ENCODE results near the gene MGRN1.

Gene MGRN1

GRCh38 chr16:4693296-4693955 lies 68.8 kb downstream of the MGRN1 start, which contains the start of gene NUDT16L1:
TSS of gene NUDT16L1 (plus strand) at chr16:4693562. CDS start at chr16:4693727, 165 bp downstream.
- CTCF ChIA-PET, result interaction anchor here (0.6 to 1.3 kb wide), 3 partner anchors 22 to 200 kb away, joined by 3 to 4 read pairs (median 3); no protein-coding TSS in a partner anchor
- Histone ChIP-seq H3K9me3 (ENCODE audit: control insufficient read depth, insufficient read depth, low read depth, low read length) (no peaks in the 10 kb centered on the region), H3K27ac (ENCODE audit: extremely low read depth, low read depth, low read length) (peak within 1 kb of the TSS; percentile 79; the same call in 1 of the 2 replicates), H3K4me1 (ENCODE audit: control insufficient read depth, insufficient read depth, low read length) (peaks cover 4% of the 10 kb centered on the region; the same call in 1 of the 2 replicates), H3K4me3 (ENCODE audit: low read depth, low read length) (peak within 1 kb of the TSS; percentile 89), H3K36me3 (ENCODE audit: control insufficient read depth in 2 of 2, insufficient read depth in 1 of 2, low read length in 2 of 2) (peaks cover 0 to 47% of the 10 kb centered on the region in 2 experiments; a peak in 1 of 3 replicates)
- POLR2A ChIA-PET, result interaction anchor here (0.6 to 2.2 kb wide), 8 partner anchors 17 to 236 kb away, joined by 3 to 8 read pairs (median 4); partner anchors contain the start of genes ANKS3, DNAAF8 and ROGDI
- TF ChIP-seq PRDM1 (tag by site-specific recombination; IDR thresholded peaks at IDR 0.05) (no peak), ZBTB20 (tag by site-specific recombination; IDR thresholded peaks at IDR 0.05) (no peak), ZNF654 (tag by site-specific recombination; IDR thresholded peaks at IDR 0.05; ENCODE audit: low read depth) (no peak), ZNF704 (tag by site-specific recombination; IDR thresholded peaks at IDR 0.05) (no peak), ZNF211 (tag by site-specific recombination; IDR thresholded peaks at IDR 0.05; ENCODE audit: low read depth) (no peak), ZNF529 (tag by site-specific recombination; IDR thresholded peaks at IDR 0.05; ENCODE audit: insufficient replicate concordance) (no peak), ZNF169 (tag by site-specific recombination; IDR thresholded peaks at IDR 0.05) (no peak), ZNF274 (IDR thresholded peaks at IDR 0.05; ENCODE audit: low read length) (no peak), ZNF274 (tag by site-specific recombination; IDR thresholded peaks at IDR 0.05; ENCODE audit: borderline replicate concordance) (no peak), ZNF133 (tag by site-specific recombination; IDR thresholded peaks at IDR 0.05) (no peak), ZNF776 (tag by site-specific recombination; IDR thresholded peaks at IDR 0.05; ENCODE audit: borderline replicate concordance) (no peak), ZBTB21 (tag by site-specific recombination; IDR thresholded peaks at IDR 0.05) (no peak), ZNF426 (tag by site-specific recombination; IDR thresholded peaks at IDR 0.05) (no peak), OVOL3 (tag by site-specific recombination; IDR thresholded peaks at IDR 0.05) (no peak), GLI4 (tag by site-specific recombination; IDR thresholded peaks at IDR 0.05) (no peak), KLF7 (tag by site-specific recombination; IDR thresholded peaks at IDR 0.05; ENCODE audit: borderline replicate concordance) (no peak), ZNF555 (tag by site-specific recombination; conservative IDR thresholded peaks at IDR 0.05) (no peak), GLIS1 (tag by site-specific recombination; IDR thresholded peaks at IDR 0.05) (peak; percentile 20), EGR2 (tag by site-specific recombination; IDR thresholded peaks at IDR 0.05; ENCODE audit: low read depth) (no peak), ZNF292 (tag by site-specific recombination; IDR thresholded peaks at IDR 0.05; ENCODE audit: borderline replicate concordance, low read depth) (no peak), ZNF530 (tag by site-specific recombination; IDR thresholded peaks at IDR 0.05; ENCODE audit: low read depth) (no peak), ZNF658 (tag by site-specific recombination; IDR thresholded peaks at IDR 0.05) (no peak), ZNF626 (tag by site-specific recombination; IDR thresholded peaks at IDR 0.05) (no peak), REPIN1 (tag by site-specific recombination; IDR thresholded peaks at IDR 0.05; ENCODE audit: low read depth) (no peak), TSHZ1 (tag by site-specific recombination; IDR thresholded peaks at IDR 0.05; ENCODE audit: borderline replicate concordance) (no peak), OSR2 (tag by site-specific recombination; IDR thresholded peaks at IDR 0.05) (no peak), ZNF692 (tag by site-specific recombination; IDR thresholded peaks at IDR 0.05) (0 out of 2 replicates have a peak, but pooled peaks have one; percentile 29), ZNF157 (tag by site-specific recombination; IDR thresholded peaks at IDR 0.05) (no peak), ZNF843 (tag by site-specific recombination; IDR thresholded peaks at IDR 0.05) (peak; percentile 11; the same call in 1 of the 2 replicates), ZNF26 (tag by site-specific recombination; IDR thresholded peaks at IDR 0.05) (no peak)
